GM23338 (cell line): ENCODE measurements around the gene CDR2L. TPM values are rescaled to one million over a fixed set of nuclear protein-coding genes. Genes with fewer than 3 reads are reported as not detected.

ENCODE experiments used
- ATAC-seq: fragments of 200-7000 bp; cut with Tn5 transposase; 3 replicates; pipeline ENCODE4 v1.9.1; 2020
- DNase-seq: peaks from one replicate; pipeline ENCODE4 v3.0.0-alpha.2; 2015; ENCODE audit warnings: low spot score
- H2AFZ ChIP-seq: fragments of 200-600 bp; sonication (generic); 2 replicates; pipeline ENCODE4 v1.8.0; 2016; ENCODE audit warnings: antibody characterized with exemption, mild to moderate bottlenecking, moderate library complexity
- H3F3A ChIP-seq: fragments of 200-600 bp; sonication (generic); replicated peaks from 2 replicates; pipeline ENCODE4 v1.8.0; 2017; ENCODE audit warnings: antibody characterized with exemption, mixed run types, low read depth
- H3K27ac ChIP-seq: fragments of 200-600 bp; sonication (generic); 2 replicates; pipeline ENCODE4 v1.6.1; 2016; ENCODE audit warnings: low read depth
- H3K27me3 ChIP-seq: fragments of 200-600 bp; sonication (generic); 2 replicates; pipeline ENCODE4 v1.8.0; 2016; ENCODE audit warnings: mild to moderate bottlenecking, mixed run types, moderate library complexity; ENCODE audit not compliant: insufficient read depth
- H3K36me3 ChIP-seq: fragments of 200-600 bp; sonication (generic); 2 replicates; pipeline ENCODE4 v1.8.0; 2016; ENCODE audit warnings: mild to moderate bottlenecking; ENCODE audit not compliant: insufficient read depth
- H3K4me1 ChIP-seq: fragments of 200-600 bp; sonication (generic); 2 replicates; pipeline ENCODE4 v1.8.0; 2016; ENCODE audit warnings: mild to moderate bottlenecking, moderate library complexity; ENCODE audit not compliant: insufficient read depth
- H3K4me2 ChIP-seq: fragments of 200-600 bp; sonication (generic); 2 replicates; pipeline ENCODE4 v1.7.1; 2017; ENCODE audit warnings: mixed run types
- H3K4me3 ChIP-seq: fragments of 200-600 bp; sonication (generic); 2 replicates; pipeline ENCODE4 v1.6.1; 2016; ENCODE audit warnings: mixed run types
- H3K79me2 ChIP-seq: fragments of 200-600 bp; sonication (generic); replicated peaks from 2 replicates; pipeline ENCODE4 v1.8.0; 2017; ENCODE audit warnings: mild to moderate bottlenecking; ENCODE audit not compliant: insufficient read depth
- H3K9me2 ChIP-seq: fragments of 200-600 bp; sonication (generic); 2 replicates; pipeline ENCODE4 v1.8.0; 2017; ENCODE audit not compliant: insufficient read depth
- H4K20me1 ChIP-seq: fragments of 200-600 bp; sonication (generic); replicated peaks from 2 replicates; pipeline ENCODE4 v1.8.0; 2017; ENCODE audit warnings: mild to moderate bottlenecking; ENCODE audit not compliant: insufficient read depth
- H3K27ac Mint-ChIP-seq: 2 replicates; pipeline ENCODE4 v1.8.0; 2020; ENCODE audit warnings: inconsistent platforms, mild to moderate bottlenecking, moderate library complexity, mixed read lengths
- H3K27me3 Mint-ChIP-seq: 3 replicates; pipeline ENCODE4 v1.8.0; 2022; ENCODE audit warnings: low read depth, mild to moderate bottlenecking, moderate library complexity, mixed read lengths, inconsistent platforms; ENCODE audit not compliant: insufficient read depth, poor library complexity
- H3K36me3 Mint-ChIP-seq: 3 replicates; pipeline ENCODE4 v1.8.0; 2021; ENCODE audit warnings: low read depth, mild to moderate bottlenecking, inconsistent platforms, moderate library complexity, mixed read lengths
- H3K4me1 Mint-ChIP-seq: 3 replicates; pipeline ENCODE4 v1.8.0; 2020; ENCODE audit warnings: mild to moderate bottlenecking, inconsistent platforms, mixed read lengths
- H3K4me3 Mint-ChIP-seq: 3 replicates; pipeline ENCODE4 v1.8.0; 2021; ENCODE audit warnings: moderate library complexity, mild to moderate bottlenecking, inconsistent platforms, mixed read lengths
- H3K9me3 Mint-ChIP-seq: 3 replicates; pipeline ENCODE4 v1.8.0; 2020; ENCODE audit warnings: moderate library complexity, mild to moderate bottlenecking, inconsistent platforms, mixed read lengths
- CREB1 ChIP-seq: fragments of 250-450 bp; sonication (Bioruptor Pico); IDR thresholded peaks from 2 replicates; pipeline ENCODE4 v1.5.0; 2020; ENCODE audit warnings: low read depth, mild to moderate bottlenecking, moderate library complexity
- JUNB ChIP-seq: IDR thresholded peaks from one replicate; pipeline ENCODE4 v1.6.1; 2016; ENCODE audit warnings: antibody characterized with exemption; ENCODE audit not compliant: unreplicated experiment
- NANOG ChIP-seq: IDR thresholded peaks from 2 replicates; pipeline ENCODE4 v1.6.1; 2016; ENCODE audit warnings: antibody characterized with exemption, borderline replicate concordance
- POLR2AphosphoS5 ChIP-seq: IDR thresholded peaks from 2 replicates; pipeline ENCODE4 v1.6.1; 2016; ENCODE audit warnings: antibody characterized with exemption, low read depth
- STAT1 ChIP-seq: IDR thresholded peaks from one replicate; pipeline ENCODE4 v1.6.1; 2016; ENCODE audit warnings: antibody characterized with exemption; ENCODE audit not compliant: unreplicated experiment
- ZNF114 ChIP-seq: fragments of 250-450 bp; sonication (Bioruptor Pico); IDR thresholded peaks from 2 replicates; pipeline ENCODE4 v1.5.0; 2020; ENCODE audit warnings: mild to moderate bottlenecking, moderate library complexity
- ZNF331 ChIP-seq: fragments of 250-450 bp; sonication (Bioruptor Pico); IDR thresholded peaks from 2 replicates; pipeline ENCODE4 v1.5.0; 2020; ENCODE audit warnings: low read depth, mild to moderate bottlenecking, moderate library complexity
- polyA plus RNA-seq: library from polyadenylated mRNA; unstranded; fragments of >200 nt; fragmentation: Nextera tagmentation; extraction: Ambion mirVana; gene quantifications from 2 replicates; pipeline ENCODE4 v1.2.1, GENCODE V29; 2016
- total RNA-seq: library from RNA; depleted of rRNA; stranded (reverse); fragments of >200 nt; shearing (Covaris generic); gene quantifications from 2 replicates; pipeline ENCODE4 v1.2.3, GENCODE V29; 2014
- TF ChIP-seq, protein P1 (sequence below): fragments of 250-450 bp; sonication (Bioruptor Pico); IDR thresholded peaks from 2 replicates; pipeline ENCODE4 v1.5.0; 2020; ENCODE audit warnings: mild to moderate bottlenecking, moderate library complexity
- TF ChIP-seq, protein P2 (sequence below): IDR thresholded peaks from 2 replicates; pipeline ENCODE4 v1.6.1; 2016; ENCODE audit warnings: antibody characterized with exemption
- TF ChIP-seq, protein P3 (sequence below): IDR thresholded peaks from one replicate; pipeline ENCODE4 v1.6.1; 2018; ENCODE audit warnings: antibody characterized with exemption; ENCODE audit not compliant: unreplicated experiment
- TF ChIP-seq, protein P4 (sequence below), 2 experiments: fragments of 200-600 bp in 1 of 2; sonication (generic) in 1 of 2; conservative IDR thresholded peaks; 2 replicates each; pipeline versions ENCODE4 v1.5.1 to v1.6.1; 2016 to 2017; ENCODE audit warnings: antibody characterized with exemption in 2 of 2, low read depth in 2 of 2, mild to moderate bottlenecking in 2 of 2, moderate library complexity in 1 of 2

CDR2L gene
- total and polyA plus RNA-seq, 2 experiments from 2014 or later = 17.7 to 35.8 TPM

DNA sequence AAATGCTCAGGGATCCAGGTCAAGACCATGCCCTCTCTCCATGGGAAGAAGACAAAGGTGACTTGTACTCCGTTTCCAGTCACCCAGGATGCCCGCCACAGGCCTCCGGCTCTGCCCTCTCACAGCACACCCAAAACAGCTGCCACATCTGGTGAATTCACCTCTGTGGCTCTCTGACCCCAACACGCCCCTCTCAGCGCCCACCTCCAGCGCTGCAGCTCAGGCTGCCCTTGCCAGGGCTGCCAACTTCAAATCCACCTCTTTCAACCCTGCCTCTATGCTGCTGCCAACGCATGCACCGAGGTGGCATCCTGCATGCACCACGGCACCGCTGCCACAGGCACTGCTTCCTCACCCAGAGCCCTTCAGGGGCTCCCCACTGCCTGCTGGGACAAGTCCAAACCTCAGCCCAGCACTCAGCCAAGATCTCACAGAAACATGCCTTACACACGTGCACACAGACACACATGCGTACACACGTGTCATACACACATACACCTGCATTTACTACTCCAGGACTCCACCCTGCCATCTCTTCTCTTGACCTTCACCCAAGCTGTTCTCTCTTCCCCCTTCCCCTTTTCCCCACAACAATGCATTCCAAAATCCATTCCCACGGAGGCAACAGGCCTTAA lies 22.3 kb upstream of the CDR2L start (continued):
- TF ChIP-seq, protein P1, sequence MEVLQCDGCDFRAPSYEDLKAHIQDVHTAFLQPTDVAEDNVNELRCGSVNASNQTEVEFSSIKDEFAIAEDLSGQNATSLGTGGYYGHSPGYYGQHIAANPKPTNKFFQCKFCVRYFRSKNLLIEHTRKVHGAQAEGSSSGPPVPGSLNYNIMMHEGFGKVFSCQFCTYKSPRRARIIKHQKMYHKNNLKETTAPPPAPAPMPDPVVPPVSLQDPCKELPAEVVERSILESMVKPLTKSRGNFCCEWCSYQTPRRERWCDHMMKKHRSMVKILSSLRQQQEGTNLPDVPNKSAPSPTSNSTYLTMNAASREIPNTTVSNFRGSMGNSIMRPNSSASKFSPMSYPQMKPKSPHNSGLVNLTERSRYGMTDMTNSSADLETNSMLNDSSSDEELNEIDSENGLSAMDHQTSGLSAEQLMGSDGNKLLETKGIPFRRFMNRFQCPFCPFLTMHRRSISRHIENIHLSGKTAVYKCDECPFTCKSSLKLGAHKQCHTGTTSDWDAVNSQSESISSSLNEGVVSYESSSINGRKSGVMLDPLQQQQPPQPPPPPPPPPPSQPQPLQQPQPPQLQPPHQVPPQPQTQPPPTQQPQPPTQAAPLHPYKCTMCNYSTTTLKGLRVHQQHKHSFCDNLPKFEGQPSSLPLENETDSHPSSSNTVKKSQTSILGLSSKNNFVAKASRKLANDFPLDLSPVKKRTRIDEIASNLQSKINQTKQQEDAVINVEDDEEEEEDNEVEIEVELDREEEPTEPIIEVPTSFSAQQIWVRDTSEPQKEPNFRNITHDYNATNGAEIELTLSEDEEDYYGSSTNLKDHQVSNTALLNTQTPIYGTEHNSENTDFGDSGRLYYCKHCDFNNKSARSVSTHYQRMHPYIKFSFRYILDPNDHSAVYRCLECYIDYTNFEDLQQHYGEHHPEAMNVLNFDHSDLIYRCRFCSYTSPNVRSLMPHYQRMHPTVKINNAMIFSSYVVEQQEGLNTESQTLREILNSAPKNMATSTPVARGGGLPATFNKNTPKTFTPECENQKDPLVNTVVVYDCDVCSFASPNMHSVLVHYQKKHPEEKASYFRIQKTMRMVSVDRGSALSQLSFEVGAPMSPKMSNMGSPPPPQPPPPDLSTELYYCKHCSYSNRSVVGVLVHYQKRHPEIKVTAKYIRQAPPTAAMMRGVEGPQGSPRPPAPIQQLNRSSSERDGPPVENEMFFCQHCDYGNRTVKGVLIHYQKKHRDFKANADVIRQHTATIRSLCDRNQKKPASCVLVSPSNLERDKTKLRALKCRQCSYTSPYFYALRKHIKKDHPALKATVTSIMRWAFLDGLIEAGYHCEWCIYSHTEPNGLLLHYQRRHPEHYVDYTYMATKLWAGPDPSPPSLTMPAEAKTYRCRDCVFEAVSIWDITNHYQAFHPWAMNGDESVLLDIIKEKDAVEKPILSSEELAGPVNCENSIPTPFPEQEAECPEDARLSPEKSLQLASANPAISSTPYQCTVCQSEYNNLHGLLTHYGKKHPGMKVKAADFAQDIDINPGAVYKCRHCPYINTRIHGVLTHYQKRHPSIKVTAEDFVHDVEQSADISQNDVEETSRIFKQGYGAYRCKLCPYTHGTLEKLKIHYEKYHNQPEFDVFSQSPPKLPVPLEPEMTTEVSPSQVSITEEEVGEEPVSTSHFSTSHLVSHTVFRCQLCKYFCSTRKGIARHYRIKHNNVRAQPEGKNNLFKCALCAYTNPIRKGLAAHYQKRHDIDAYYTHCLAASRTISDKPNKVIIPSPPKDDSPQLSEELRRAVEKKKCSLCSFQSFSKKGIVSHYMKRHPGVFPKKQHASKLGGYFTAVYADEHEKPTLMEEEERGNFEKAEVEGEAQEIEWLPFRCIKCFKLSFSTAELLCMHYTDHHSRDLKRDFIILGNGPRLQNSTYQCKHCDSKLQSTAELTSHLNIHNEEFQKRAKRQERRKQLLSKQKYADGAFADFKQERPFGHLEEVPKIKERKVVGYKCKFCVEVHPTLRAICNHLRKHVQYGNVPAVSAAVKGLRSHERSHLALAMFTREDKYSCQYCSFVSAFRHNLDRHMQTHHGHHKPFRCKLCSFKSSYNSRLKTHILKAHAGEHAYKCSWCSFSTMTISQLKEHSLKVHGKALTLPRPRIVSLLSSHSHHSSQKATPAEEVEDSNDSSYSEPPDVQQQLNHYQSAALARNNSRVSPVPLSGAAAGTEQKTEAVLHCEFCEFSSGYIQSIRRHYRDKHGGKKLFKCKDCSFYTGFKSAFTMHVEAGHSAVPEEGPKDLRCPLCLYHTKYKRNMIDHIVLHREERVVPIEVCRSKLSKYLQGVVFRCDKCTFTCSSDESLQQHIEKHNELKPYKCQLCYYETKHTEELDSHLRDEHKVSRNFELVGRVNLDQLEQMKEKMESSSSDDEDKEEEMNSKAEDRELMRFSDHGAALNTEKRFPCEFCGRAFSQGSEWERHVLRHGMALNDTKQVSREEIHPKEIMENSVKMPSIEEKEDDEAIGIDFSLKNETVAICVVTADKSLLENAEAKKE (CRISPR knock-in tag) = no peak

DNA sequence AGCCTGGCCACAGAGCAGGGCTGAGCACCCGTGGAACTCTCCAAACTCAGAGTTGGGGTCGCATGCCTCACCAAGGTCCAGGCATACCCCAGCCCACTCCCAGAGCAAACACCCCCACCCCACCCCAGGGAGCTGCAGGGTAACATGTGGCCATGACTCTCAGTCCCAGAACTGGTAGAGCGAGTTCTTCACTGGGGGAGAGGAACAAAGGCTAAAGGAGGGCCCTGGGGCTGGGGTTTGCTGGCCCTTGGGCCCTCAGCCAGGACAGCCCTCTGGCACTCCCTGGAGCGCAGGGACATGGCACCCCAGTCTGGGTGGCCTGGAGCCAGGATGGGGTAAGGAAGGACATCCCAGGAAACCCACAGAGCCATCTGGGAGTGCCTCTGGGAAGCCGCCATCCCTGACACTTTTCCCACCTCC lies 19.1 kb upstream of the CDR2L start:
- H2AFZ ChIP-seq = no peak overlapping the region
- H3K27me3 Mint-ChIP-seq = peaks cover 32% of the 10 kb centered on the region
- no peaks in the 10 kb centered on the region for H3K36me3 ChIP-seq
- peaks cover 11% of the 10 kb centered on the region for H3K4me1 Mint-ChIP-seq
- ATAC-seq (peak; percentile 10), DNase-seq (no peak)
- no peak overlapping the region for H3K27ac ChIP-seq
- H4K20me1 ChIP-seq = no peaks in the 10 kb centered on the region
- peaks cover 24% of the 10 kb centered on the region for H3K27me3 ChIP-seq
- H3K79me2 ChIP-seq = no peaks in the 10 kb centered on the region
- H3K4me3 ChIP-seq = no peak overlapping the region
- H3F3A ChIP-seq = no peaks in the 10 kb centered on the region
- no peaks in the 10 kb centered on the region; the same call in 2 of the 3 replicates for H3K9me3 Mint-ChIP-seq
- no peak overlapping the region for H3K27ac Mint-ChIP-seq
- H3K4me1 ChIP-seq = peaks cover 8% of the 10 kb centered on the region; the same call in 1 of the 2 replicates
- no peak overlapping the region; the same call in 2 of the 3 replicates for H3K4me3 Mint-ChIP-seq
- H3K36me3 Mint-ChIP-seq = no peaks in the 10 kb centered on the region; the same call in 2 of the 3 replicates
- no peak overlapping the region for H3K4me2 ChIP-seq
- no peaks in the 10 kb centered on the region for H3K9me2 ChIP-seq
- TF ChIP-seq POLR2AphosphoS5 (no peak), STAT1 (no peak), NANOG (no peak), JUNB (no peak), ZNF114 (CRISPR knock-in tag) (no peak), CREB1 (CRISPR knock-in tag) (no peak), ZNF331 (CRISPR knock-in tag) (no peak)
- TF ChIP-seq, protein P2, sequence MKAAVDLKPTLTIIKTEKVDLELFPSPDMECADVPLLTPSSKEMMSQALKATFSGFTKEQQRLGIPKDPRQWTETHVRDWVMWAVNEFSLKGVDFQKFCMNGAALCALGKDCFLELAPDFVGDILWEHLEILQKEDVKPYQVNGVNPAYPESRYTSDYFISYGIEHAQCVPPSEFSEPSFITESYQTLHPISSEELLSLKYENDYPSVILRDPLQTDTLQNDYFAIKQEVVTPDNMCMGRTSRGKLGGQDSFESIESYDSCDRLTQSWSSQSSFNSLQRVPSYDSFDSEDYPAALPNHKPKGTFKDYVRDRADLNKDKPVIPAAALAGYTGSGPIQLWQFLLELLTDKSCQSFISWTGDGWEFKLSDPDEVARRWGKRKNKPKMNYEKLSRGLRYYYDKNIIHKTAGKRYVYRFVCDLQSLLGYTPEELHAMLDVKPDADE = no peak
- TF ChIP-seq, protein P3, sequence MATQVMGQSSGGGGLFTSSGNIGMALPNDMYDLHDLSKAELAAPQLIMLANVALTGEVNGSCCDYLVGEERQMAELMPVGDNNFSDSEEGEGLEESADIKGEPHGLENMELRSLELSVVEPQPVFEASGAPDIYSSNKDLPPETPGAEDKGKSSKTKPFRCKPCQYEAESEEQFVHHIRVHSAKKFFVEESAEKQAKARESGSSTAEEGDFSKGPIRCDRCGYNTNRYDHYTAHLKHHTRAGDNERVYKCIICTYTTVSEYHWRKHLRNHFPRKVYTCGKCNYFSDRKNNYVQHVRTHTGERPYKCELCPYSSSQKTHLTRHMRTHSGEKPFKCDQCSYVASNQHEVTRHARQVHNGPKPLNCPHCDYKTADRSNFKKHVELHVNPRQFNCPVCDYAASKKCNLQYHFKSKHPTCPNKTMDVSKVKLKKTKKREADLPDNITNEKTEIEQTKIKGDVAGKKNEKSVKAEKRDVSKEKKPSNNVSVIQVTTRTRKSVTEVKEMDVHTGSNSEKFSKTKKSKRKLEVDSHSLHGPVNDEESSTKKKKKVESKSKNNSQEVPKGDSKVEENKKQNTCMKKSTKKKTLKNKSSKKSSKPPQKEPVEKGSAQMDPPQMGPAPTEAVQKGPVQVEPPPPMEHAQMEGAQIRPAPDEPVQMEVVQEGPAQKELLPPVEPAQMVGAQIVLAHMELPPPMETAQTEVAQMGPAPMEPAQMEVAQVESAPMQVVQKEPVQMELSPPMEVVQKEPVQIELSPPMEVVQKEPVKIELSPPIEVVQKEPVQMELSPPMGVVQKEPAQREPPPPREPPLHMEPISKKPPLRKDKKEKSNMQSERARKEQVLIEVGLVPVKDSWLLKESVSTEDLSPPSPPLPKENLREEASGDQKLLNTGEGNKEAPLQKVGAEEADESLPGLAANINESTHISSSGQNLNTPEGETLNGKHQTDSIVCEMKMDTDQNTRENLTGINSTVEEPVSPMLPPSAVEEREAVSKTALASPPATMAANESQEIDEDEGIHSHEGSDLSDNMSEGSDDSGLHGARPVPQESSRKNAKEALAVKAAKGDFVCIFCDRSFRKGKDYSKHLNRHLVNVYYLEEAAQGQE = no peak
- TF ChIP-seq, protein P4, sequence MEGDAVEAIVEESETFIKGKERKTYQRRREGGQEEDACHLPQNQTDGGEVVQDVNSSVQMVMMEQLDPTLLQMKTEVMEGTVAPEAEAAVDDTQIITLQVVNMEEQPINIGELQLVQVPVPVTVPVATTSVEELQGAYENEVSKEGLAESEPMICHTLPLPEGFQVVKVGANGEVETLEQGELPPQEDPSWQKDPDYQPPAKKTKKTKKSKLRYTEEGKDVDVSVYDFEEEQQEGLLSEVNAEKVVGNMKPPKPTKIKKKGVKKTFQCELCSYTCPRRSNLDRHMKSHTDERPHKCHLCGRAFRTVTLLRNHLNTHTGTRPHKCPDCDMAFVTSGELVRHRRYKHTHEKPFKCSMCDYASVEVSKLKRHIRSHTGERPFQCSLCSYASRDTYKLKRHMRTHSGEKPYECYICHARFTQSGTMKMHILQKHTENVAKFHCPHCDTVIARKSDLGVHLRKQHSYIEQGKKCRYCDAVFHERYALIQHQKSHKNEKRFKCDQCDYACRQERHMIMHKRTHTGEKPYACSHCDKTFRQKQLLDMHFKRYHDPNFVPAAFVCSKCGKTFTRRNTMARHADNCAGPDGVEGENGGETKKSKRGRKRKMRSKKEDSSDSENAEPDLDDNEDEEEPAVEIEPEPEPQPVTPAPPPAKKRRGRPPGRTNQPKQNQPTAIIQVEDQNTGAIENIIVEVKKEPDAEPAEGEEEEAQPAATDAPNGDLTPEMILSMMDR (conservative IDR thresholded peaks at IDR 0.05; ENCODE audit: low read depth in 2 of 2) = no peak
